ENCODE data around the gene KATNB1.

Gene KATNB1

DNA sequence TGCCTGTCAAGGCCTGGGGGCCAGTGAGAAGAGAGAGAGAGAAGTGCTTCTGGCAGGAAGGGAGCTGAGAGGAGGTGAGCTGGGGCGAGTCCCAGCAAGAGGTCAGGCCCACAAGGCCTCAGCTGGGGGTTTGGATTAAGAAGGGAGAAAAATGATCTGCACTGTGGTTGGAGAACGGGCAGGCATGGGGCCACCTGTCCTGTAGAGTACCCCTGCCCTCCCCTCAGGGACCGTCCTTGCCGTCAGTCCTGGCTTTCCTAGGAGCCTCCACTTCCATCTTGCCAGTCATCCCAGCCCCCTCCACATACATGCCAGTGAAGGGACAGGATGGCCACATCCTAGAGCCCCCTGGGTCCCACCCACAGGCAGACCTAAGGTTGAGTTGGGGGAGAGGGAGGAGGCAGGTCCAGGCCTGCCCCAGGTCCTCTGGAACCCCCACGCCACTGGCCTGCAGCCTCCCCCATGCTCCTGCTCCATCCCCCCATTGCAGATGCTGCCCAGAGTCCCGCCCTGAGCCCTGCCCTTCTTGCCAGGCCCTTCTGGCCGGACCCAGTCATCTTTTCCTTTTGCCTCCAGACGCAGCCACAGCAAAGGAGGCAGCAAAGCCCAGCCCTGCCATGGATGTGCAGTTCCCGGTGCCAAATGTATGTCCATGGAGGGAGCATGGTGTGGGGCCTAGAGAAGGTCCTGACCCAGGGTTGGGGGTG, 18.9 kb downstream of the KATNB1 start:
- Histone ChIP-seq H3K4me1 (no peaks in the 10 kb centered on the region), H3K9me3 (no peaks in the 10 kb centered on the region), H3K36me3 (peaks cover 20% of the 10 kb centered on the region), H3K4me3 (ENCODE audit: low read depth, low read length) (no peak overlapping the region), H3K27me3 (no peaks in the 10 kb centered on the region)
- no peak for DNase-seq
- TF ChIP-seq, protein P1, sequence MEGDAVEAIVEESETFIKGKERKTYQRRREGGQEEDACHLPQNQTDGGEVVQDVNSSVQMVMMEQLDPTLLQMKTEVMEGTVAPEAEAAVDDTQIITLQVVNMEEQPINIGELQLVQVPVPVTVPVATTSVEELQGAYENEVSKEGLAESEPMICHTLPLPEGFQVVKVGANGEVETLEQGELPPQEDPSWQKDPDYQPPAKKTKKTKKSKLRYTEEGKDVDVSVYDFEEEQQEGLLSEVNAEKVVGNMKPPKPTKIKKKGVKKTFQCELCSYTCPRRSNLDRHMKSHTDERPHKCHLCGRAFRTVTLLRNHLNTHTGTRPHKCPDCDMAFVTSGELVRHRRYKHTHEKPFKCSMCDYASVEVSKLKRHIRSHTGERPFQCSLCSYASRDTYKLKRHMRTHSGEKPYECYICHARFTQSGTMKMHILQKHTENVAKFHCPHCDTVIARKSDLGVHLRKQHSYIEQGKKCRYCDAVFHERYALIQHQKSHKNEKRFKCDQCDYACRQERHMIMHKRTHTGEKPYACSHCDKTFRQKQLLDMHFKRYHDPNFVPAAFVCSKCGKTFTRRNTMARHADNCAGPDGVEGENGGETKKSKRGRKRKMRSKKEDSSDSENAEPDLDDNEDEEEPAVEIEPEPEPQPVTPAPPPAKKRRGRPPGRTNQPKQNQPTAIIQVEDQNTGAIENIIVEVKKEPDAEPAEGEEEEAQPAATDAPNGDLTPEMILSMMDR (IDR thresholded peaks at IDR 0.05; ENCODE audit: low read depth, low read length): no peak

DNA sequence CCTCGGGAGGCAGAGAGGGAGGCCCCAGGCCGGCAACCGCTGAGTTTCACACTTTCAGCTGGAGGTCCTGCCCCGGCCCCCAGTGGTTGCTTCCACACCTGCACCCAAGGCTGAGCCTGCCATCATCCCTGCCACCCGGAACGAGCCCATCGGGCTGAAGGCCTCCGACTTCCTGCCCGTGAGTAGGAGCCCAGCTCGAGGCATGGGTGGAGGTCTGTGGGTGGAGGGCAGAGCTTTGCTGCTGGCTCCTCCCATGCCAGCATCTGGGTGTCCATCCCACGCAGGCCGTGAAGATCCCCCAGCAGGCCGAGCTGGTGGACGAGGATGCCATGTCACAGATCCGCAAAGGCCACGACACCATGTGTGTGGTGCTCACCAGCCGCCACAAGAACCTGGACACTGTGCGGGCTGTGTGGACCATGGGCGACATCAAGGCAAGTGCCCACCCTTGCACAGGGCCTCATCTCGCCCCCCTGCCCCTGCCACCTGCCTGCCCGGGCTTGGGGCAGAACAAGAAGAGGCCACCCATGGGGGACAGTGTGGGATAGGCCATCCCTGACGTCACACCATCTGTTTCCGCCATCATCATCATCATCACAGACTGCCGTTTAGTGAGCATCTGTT, 19.6 kb downstream of the KATNB1 start:
- Histone ChIP-seq H3K36me3 (peaks cover 20% of the 10 kb centered on the region), H3K27me3 (no peaks in the 10 kb centered on the region), H3K4me3 (ENCODE audit: low read depth, low read length) (no peak overlapping the region), H3K9me3 (no peaks in the 10 kb centered on the region), H3K4me1 (no peaks in the 10 kb centered on the region)
- DNase-seq: peak; percentile 23
- TF ChIP-seq, protein P1 (IDR thresholded peaks at IDR 0.05; ENCODE audit: low read depth, low read length): no peak

DNA sequence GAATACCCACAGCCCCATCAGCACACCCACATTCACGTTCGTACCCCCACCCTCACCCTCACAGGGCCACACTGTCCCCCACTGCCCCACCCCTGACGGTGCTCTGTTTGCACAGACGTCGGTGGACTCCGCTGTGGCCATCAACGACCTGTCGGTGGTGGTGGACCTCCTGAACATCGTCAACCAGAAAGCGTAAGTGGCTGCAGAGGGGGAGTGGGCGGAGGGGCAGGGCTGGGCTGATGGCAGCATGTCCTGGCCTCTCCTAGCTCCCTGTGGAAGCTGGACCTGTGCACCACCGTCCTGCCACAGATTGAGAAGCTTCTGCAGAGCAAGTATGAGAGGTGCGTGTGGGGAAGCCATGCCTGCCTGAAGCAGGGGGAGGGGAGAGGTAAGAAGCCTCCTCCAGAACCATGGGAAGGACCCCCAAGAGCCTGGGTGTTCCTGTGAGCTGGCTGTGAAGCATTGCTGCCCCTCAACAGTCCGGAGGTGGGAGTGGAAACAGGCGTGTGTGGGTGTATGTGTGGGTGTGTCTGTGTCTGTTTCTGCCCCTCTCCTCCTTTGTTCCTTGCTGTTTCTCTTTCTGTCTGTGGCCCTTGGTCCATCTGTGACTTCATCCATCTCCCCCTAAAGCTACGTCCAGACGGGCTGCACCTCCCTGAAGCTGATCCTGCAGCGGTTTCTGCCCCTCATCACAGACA, 20.3 kb downstream of the KATNB1 start:
- Histone ChIP-seq H3K27me3 (no peaks in the 10 kb centered on the region), H3K4me3 (ENCODE audit: low read depth, low read length) (no peak overlapping the region), H3K36me3 (peaks cover 20% of the 10 kb centered on the region), H3K4me1 (no peaks in the 10 kb centered on the region), H3K9me3 (no peaks in the 10 kb centered on the region)
- TF ChIP-seq, protein P1 (IDR thresholded peaks at IDR 0.05; ENCODE audit: low read depth, low read length): no peak
- peak; percentile 8 for DNase-seq

DNA sequence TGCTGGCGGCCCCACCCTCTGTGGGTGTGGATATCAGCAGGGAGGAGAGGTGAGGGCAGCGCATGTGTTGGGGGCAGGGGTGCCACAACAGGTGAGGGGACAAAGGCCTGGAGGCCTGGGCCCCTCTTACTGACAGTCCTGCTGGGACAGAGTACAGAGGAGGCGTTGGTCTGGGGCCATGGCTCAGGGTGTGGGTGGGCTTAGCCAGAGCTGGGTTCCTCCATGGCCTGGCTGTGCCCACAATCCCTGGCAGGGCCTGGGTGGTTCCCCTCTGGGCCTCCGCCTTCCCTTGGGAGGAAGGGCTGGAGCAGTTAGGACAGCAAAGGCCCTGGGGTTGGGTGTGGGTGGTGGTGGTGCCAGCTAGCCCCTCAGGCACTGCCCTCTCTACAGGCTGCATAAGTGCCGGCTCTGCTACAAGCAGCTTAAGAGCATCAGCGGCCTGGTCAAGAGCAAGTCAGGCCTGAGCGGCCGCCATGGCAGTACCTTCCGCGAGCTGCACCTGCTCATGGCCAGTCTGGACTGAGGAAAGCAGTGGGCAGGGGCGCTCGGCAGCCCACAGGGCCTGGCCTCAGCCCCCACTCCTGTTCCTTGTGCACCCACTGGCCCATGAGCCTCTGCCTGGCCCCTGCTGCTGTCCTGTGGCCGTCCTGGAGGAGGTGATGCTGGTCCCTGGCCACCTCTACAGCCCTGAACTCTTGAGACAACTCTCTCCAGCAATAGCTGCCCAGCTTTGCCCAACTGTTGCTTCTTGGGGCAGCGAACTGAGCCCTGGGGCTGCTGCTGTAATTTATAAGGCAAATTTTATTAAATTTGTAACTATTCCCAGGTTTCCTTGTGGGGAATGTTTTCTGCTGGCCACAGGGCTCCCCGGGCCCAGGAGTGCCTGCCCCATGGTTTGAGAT, 21.1 kb downstream of the KATNB1 start:
- TF ChIP-seq, protein P1 (IDR thresholded peaks at IDR 0.05; ENCODE audit: low read depth, low read length): no peak
- DNase-seq: peak; percentile 12
- no peak overlapping the region for H3K4me3 ChIP-seq (ENCODE audit: low read depth, low read length)
- no peaks in the 10 kb centered on the region for H3K4me1 ChIP-seq
- H3K9me3 ChIP-seq: no peaks in the 10 kb centered on the region
- H3K36me3 ChIP-seq: peaks cover 18% of the 10 kb centered on the region
- no peaks in the 10 kb centered on the region for H3K27me3 ChIP-seq

DNA sequence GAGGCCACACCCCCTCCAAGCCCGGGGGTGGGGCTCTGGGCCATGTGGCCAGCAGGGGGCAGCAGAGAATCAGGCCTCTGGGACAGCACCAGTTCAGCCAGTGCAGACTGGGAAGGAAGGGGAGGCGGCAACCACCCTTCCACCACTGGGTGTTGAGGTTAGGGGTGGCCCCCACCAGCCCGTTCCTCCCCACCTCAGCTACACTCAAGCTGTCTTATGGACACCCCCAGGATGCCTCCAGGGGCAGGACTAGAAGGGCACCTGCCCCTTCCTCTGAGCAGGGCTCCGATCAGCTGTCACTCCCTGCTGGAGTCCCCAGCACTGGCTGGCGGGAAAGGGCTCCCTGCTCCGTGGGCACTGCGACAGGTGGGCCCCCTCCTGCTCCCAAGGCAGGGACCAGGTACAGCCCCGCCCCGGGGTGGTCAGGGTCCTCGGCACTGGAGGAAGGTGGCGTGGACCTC, 21.8 kb downstream of the KATNB1 start:
- no peaks in the 10 kb centered on the region for H3K27me3 ChIP-seq
- no peaks in the 10 kb centered on the region for H3K9me3 ChIP-seq
- TF ChIP-seq, protein P1 (IDR thresholded peaks at IDR 0.05; ENCODE audit: low read depth, low read length): peak; percentile 94
- no peak overlapping the region for H3K4me3 ChIP-seq (ENCODE audit: low read depth, low read length)
- peak; percentile 92 for DNase-seq
- H3K4me1 ChIP-seq: no peaks in the 10 kb centered on the region
- peaks cover 14% of the 10 kb centered on the region for H3K36me3 ChIP-seq

Data from BE2C (cell line).